Subcutaneous adipose tissue (tissue), 4 donors: ENCODE data around the gene C3orf18. TPM values are rescaled to one million over a fixed set of nuclear protein-coding genes. Genes with fewer than 3 reads are reported as not detected.

Source experiments
- CTCF ChIP-seq: fragments of 450-650 bp; IDR thresholded peaks from one replicate; pipeline ENCODE4 v1.5.1; 2016; ENCODE audit warnings: low read depth, mild to moderate bottlenecking, control low read depth, antibody characterized with exemption, moderate library complexity
- total RNA-seq, 4 donors: library from RNA; depleted of rRNA; stranded (reverse); fragments of >200 nt; gene quantifications; one replicate each; pipeline ENCODE4 v1.1.0, GENCODE V29; 2016

C3orf18 gene
- total RNA-seq, 4 donors from 2014 or later: 8.0 to 10.6 (median 8.9) TPM

- TF ChIP-seq CTCF: no peak
Observed at GRCh38 chr3:50591196-50591741, 23.7 kb upstream of the C3orf18 start.

- TF ChIP-seq CTCF: no peak
Observed at GRCh38 chr3:50588759-50589433, 21.3 kb upstream of the C3orf18 start.

DNA sequence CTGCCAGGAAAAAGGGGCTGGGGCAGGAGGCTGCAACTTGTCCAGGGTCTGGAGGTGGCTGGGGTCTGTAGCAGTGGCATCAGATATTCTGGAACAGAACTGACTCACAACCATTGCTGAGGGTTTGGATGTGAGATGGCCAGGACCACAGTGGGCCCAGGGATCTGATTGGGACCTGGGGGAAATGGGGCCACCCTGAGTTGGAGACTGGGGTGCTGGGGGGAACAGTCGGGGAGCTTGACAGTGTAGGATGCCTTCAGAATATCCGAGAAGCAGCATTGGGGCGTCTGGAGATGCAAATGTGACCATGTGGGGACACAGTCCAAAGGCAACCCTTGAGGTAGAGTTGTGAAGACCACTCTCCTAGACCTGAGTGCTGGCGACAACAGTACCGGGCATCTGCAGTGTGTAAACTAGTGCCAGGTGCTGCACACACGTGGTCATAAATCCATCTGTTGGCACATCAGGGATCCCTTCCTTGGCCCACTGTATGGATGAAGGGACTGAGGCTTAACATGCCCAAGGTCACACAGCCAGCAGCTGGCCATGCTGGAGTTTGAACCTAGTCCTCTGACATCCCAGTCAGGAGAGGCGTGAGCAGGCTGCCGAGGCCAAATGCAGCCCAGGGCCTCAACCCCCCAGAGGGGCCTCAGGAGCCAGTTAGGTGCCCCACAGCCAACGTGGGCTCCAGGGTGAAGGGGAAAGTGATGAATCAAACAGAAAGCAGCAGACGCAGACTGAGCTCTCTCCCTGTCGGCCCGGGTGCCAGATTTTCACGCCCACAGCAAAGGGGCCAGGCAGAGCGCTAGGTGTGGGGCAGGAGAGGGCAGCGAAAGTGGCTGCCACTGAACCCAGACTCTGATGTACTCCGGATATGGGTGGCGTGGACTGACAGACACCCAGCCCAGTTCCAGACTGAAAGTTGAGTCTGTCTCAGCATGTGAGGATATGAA is 20.5 kb upstream of the C3orf18 start:
- TF ChIP-seq CTCF: no peak

DNA sequence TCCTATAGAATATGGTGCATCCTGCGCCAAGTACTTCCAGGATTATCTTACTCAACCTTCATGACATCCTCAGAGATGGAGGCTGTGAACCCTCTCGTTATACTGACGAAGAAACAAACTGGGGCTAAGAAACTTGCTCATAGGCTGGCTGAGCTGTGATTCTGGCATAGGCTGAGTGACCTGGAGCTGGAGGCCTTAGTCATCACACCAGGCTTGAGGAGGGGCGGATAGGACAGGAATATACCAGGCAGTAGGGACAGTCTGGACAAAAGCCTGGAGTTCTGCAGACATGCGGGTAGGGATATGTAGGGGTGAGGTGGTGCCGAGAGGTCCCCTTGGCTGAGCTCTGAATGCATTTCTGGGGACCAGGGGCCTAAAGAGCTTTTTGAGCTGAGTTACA is 19.8 kb upstream of the C3orf18 start:
- TF ChIP-seq CTCF: no peak

DNA sequence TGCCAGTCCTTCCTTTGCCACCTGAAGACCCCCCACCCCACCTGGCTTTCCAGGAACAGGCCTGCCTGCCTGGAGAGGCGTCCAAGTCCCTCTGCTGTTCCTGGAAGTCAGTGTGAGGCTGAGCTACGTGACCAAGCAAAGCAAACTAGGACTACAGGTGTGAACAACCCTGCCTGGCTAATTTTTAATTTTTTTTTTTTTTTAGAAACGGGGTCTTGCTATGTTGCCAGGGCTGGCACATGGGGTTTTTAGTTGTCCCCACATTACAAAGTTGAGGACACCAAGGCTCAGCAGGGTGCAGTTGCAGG is 19.2 kb upstream of the C3orf18 start:
- no peak for TF ChIP-seq CTCF

DNA sequence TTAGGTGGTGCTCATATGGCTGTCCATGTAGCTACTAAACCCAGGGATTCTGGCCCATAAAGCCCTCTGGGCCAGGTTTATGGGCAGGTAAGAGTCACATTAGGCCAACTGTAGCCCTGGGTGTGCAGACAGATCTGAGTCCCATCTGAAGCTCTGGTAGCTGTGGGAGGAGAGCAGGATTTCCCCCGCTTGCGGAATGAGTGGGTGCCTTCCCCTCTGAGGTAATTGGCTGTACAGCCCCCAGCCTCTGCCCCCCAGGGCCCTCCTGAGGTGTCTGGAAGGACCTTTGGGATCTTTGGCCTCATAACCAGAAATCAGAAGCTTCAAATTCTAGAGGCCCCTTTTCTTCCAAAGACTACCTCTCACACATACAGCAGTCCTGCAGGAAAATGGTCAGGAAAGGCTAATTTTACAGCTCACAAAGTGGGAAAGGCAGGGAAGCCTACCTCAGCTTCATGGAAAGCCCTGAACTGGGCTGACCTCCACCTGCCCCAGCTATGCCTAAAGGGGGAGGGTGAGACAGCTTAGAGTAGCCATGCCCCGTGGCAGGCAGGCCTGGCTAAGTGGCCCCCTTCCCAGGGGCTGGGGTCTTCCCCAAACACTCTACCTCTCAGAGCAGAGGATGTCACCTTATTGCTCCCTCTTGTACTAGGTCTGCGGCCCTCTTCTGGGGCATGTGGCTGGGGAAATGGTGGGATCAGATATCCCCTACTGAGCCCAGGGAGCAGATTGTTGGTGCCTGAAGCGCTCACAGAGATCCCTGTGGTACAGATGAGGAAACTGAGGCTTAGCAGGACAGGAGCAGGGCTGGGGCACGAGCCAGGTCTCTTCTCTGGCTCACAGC is 18.6 kb upstream of the C3orf18 start:
- TF ChIP-seq CTCF: no peak

GRCh38 chr3:50584391-50584790 is 16.8 kb upstream of the C3orf18 start:
- no peak for TF ChIP-seq CTCF
